ENCODE measurements around the gene CEP41. TPM values are rescaled to one million over a fixed set of nuclear protein-coding genes. Genes with fewer than 3 reads are reported as not detected.

Gene CEP41
- polyA plus RNA-seq, 3 donors, result 2.9 to 8.5 (median 7.2) TPM

DNA sequence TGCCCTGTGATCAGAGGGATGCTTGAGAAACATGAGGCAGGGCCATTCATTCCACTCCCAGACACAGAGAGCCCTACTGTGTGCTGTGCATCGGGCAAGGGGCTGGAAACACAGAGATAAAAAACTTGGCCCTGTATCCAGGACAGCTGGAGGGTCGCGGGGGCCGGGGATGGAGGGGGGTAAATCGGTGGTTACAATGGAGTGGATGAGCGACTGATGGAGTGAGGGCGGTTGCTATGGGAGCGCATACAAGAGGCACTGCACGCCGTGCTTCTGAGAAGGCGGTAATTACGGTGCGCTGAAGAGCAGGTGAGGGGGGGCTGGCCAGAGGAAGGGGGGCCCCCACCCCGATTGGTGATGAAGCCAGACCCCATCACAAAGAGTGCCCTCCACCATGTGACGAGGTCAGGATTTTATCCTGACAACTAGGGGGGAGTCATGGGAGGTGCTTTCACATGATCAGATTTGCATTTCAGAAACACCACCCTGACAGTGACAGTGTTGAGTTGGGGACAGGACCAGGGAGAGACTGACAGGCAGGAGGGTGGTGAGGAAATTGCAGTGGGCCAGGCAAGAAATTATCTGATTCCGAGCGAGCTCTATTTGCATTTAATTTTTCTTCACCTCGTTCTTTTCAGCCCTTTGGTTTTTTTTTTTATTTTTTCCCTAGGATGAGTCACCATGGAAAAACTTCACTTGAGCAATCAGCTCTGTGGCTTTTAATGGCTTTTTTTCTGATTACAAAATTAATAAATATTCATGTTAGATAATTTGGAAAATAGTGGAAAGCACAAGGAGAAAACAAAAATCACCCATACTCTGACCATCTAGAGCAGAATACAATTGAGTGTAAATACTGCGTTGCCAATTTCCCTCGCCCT lies 88.4 kb downstream of the CEP41 start:
- WGBS (ENCODE audit: insufficient coverage), result 100% methylated on average over 10 of the region's 20 CpGs
- peaks cover 8% of the 10 kb centered on the region for H3K4me1 Mint-ChIP-seq
- H2AFZ ChIP-seq (ENCODE audit: insufficient read depth, low read depth, low read length, poor library complexity, severe bottlenecking), result no peak overlapping the region

DNA sequence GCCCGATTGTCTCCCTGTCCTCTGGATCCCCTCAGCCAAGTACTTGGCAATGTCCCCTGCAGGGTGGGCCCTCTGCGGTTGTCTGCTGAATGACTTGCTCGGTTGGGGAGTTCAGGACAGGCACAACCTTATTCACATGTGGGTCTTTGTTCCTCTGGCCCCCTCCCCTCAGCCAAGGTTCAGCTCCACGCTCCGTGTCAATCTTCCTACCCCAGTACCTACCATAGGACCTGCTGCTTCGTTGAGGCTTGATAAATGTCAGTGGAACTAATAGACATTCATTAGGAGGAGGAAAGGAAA lies 89.1 kb downstream of the CEP41 start:
- no peak overlapping the region for H2AFZ ChIP-seq (ENCODE audit: insufficient read depth, low read depth, low read length, poor library complexity, severe bottlenecking)
- TF ChIP-seq, protein P1, sequence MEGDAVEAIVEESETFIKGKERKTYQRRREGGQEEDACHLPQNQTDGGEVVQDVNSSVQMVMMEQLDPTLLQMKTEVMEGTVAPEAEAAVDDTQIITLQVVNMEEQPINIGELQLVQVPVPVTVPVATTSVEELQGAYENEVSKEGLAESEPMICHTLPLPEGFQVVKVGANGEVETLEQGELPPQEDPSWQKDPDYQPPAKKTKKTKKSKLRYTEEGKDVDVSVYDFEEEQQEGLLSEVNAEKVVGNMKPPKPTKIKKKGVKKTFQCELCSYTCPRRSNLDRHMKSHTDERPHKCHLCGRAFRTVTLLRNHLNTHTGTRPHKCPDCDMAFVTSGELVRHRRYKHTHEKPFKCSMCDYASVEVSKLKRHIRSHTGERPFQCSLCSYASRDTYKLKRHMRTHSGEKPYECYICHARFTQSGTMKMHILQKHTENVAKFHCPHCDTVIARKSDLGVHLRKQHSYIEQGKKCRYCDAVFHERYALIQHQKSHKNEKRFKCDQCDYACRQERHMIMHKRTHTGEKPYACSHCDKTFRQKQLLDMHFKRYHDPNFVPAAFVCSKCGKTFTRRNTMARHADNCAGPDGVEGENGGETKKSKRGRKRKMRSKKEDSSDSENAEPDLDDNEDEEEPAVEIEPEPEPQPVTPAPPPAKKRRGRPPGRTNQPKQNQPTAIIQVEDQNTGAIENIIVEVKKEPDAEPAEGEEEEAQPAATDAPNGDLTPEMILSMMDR (IDR thresholded peaks at IDR 0.05), result no peak
- intact Hi-C loops (cut with micrococcal nuclease), result no loop called here
- Mint-ChIP-seq H3K9me3 (peaks cover 0 to 2% (median 0%) of the 10 kb centered on the region in 7 donors), H3K4me1 (peaks cover 4% of the 10 kb centered on the region), H3K4me3 (no peak overlapping the region), H3K36me3 (no peaks in the 10 kb centered on the region), H3K27ac (no peak overlapping the region), H3K27me3 (ENCODE audit: low read depth in 3 of 3) (peaks cover 0 to 5% (median 2%) of the 10 kb centered on the region in 3 donors)
- H3K36me3 ChIP-seq (replicated peaks in 1 of 2; ENCODE audit: control insufficient read depth in 1 of 2, insufficient read depth in 2 of 2, low read length in 2 of 2), result no peaks in the 10 kb centered on the region
- no peaks in the 10 kb centered on the region for H3K4me1 ChIP-seq (ENCODE audit: control insufficient read depth in 1 of 2, insufficient read depth in 2 of 2, low read length in 2 of 2)
- no peaks in the 10 kb centered on the region for H3K27me3 ChIP-seq (ENCODE audit: control insufficient read depth in 2 of 2, insufficient read depth in 2 of 2, low read length in 2 of 2)
- no peak overlapping the region for H3K4me3 ChIP-seq (replicated peaks in 1 of 3; ENCODE audit: low read depth in 2 of 3, low read length in 3 of 3)
- H3K27ac ChIP-seq (ENCODE audit: low read depth in 1 of 2, low read length in 2 of 2), result no peak overlapping the region
- no peaks in the 10 kb centered on the region for H3K9me3 ChIP-seq (replicated peaks in 1 of 2; ENCODE audit: control insufficient read depth in 1 of 2, insufficient read depth in 1 of 2, low read length in 2 of 2)
- no peak for DNase-seq
- H3K4me2 ChIP-seq (replicated peaks; ENCODE audit: extremely low read depth, low read length, poor library complexity, severe bottlenecking), result no peak overlapping the region
- H4K20me1 ChIP-seq (ENCODE audit: insufficient read depth, low read length), result no peaks in the 10 kb centered on the region
- no peaks in the 10 kb centered on the region for H3K79me2 ChIP-seq (ENCODE audit: insufficient read depth, low read length)
- WGBS (ENCODE audit: insufficient coverage), result 93% methylated on average over 3 of the region's 6 CpGs
- no peak overlapping the region for H3K9ac ChIP-seq (ENCODE audit: insufficient read depth, low read length, poor library complexity, severe bottlenecking)

More for the DNA sequence above, 88.4 kb downstream of the CEP41 start:
- Histone ChIP-seq H3K9ac (ENCODE audit: insufficient read depth, low read length, poor library complexity, severe bottlenecking) (no peak overlapping the region), H3K27me3 (ENCODE audit: control insufficient read depth in 2 of 2, insufficient read depth in 2 of 2, low read length in 2 of 2) (no peaks in the 10 kb centered on the region), H3K4me3 (replicated peaks in 1 of 3; ENCODE audit: low read depth in 2 of 3, low read length in 3 of 3) (no peak overlapping the region), H3K36me3 (replicated peaks in 1 of 2; ENCODE audit: control insufficient read depth in 1 of 2, insufficient read depth in 2 of 2, low read length in 2 of 2) (no peaks in the 10 kb centered on the region), H4K20me1 (ENCODE audit: insufficient read depth, low read length) (no peaks in the 10 kb centered on the region), H3K79me2 (ENCODE audit: insufficient read depth, low read length) (no peaks in the 10 kb centered on the region), H3K9me3 (replicated peaks in 1 of 2; ENCODE audit: control insufficient read depth in 1 of 2, insufficient read depth in 1 of 2, low read length in 2 of 2) (no peaks in the 10 kb centered on the region), H3K27ac (ENCODE audit: low read depth in 1 of 2, low read length in 2 of 2) (no peak overlapping the region), H3K4me2 (replicated peaks; ENCODE audit: extremely low read depth, low read length, poor library complexity, severe bottlenecking) (no peak overlapping the region), H3K4me1 (ENCODE audit: control insufficient read depth in 1 of 2, insufficient read depth in 2 of 2, low read length in 2 of 2) (no peaks in the 10 kb centered on the region)
- Mint-ChIP-seq H3K9me3 (peaks cover 0 to 3% (median 0%) of the 10 kb centered on the region in 7 donors), H3K36me3 (no peaks in the 10 kb centered on the region), H3K27me3 (ENCODE audit: low read depth in 3 of 3) (peaks cover 0 to 5% (median 2%) of the 10 kb centered on the region in 3 donors), H3K27ac (no peak overlapping the region), H3K4me3 (no peak overlapping the region)
- intact Hi-C loops (cut with micrococcal nuclease), result no loop called here
- TF ChIP-seq, protein P1 (IDR thresholded peaks at IDR 0.05), result no peak
- DNase-seq, result no peak

Data from CD14-positive monocyte (primary cell).